Stimulated activated CD4-positive, alpha-beta T cell treated with anti-CD3 and anti-CD28 coated beads, TNF-alpha, amount 100 ng/mL, for 4 hours (primary cell): Measurements from ENCODE around the gene GDF11.
"Not testable (repeated sequence)": the region's sequence is repeated elsewhere in the genome, so short reads cannot be mapped to it uniquely, and the experiment has no call there.

Experiments
- DNase-seq, 3 experiments: peaks; one replicate each; pipeline ENCODE4 v3.0.0-alpha.2; 2020; ENCODE audit warnings: low read depth in 3 of 3

The GDF11 gene

DNA sequence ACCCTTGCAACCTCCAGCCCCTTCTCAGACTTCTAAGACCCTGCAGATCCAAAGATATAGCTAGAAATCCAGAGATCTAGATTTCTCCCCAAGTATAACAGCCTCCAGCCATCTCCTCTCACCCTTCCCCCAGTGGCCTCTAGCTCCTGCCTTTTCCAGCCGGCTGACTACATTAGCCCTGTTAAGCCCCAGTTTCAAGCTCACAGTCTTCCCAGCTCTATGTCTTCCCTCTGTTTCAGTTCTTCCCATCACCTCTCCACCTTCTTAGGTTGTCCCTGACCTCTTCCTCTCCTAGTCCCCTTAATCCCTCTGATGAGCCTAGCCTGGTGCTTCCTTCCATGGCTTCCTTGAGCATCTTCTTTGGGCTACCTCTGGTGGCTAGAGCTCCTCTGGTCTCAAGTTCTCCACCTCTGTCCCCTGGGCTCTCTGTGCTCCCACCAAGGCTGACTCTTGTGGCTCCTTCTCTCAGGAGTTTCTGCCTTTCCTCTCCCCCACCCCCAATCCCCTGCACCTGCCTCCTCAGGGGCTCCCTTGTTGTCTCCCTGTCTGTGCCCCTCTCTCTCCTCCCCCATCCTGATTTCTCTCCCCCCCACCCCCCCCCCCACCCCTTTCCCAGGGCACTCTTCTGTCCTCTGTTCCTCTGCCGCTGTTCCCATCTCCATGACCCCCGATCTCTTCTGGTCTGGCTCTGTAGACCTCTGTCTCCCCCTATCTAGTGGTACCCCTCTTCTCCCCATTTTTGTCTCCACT lies 816 bp upstream of the GDF11 start:
- no peak for DNase-seq

DNA sequence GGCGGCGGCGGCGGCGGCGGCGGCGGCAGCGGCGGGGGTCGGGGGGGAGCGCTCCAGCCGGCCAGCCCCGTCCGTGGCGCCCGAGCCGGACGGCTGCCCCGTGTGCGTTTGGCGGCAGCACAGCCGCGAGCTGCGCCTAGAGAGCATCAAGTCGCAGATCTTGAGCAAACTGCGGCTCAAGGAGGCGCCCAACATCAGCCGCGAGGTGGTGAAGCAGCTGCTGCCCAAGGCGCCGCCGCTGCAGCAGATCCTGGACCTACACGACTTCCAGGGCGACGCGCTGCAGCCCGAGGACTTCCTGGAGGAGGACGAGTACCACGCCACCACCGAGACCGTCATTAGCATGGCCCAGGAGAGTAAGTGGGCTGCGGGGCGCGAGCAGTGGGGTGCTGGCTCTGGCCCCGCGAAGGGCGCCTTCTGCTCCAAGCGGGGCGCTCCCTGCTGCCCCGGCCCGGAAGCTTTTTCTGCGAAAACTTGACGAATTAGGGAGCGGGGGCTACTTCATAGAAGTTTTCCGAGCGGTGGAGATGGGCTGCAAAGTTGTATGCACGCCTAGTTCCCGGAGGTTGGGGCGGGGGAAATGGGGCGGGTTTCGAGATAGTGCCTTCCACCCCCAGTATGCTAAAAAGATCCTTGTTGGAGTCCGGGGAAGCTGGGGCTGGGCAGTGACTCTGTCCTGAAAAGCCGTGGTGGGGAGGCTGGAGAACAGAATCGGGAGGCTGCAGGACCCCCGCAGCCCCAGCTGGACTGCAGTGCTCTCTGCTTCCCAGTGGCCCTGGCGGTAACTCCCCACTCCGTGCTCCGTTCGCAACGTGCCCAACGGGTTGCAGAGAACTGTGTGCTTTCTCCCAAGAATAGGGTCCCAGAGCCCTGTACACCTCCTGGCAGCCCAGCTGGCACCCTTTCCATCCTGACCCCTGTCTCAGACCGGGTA lies 751 bp downstream of the GDF11 start:
- DNase-seq, result peak in 1 of 3 experiments; percentile 23

- DNase-seq, result no peak
Measured at GRCh38 chr12:55744340-55745030, 1.6 kb downstream of the GDF11 start.

GRCh38 chr12:55745361-55746173 lies 2.6 kb downstream of the GDF11 start:
- DNase-seq, result no peak

DNA sequence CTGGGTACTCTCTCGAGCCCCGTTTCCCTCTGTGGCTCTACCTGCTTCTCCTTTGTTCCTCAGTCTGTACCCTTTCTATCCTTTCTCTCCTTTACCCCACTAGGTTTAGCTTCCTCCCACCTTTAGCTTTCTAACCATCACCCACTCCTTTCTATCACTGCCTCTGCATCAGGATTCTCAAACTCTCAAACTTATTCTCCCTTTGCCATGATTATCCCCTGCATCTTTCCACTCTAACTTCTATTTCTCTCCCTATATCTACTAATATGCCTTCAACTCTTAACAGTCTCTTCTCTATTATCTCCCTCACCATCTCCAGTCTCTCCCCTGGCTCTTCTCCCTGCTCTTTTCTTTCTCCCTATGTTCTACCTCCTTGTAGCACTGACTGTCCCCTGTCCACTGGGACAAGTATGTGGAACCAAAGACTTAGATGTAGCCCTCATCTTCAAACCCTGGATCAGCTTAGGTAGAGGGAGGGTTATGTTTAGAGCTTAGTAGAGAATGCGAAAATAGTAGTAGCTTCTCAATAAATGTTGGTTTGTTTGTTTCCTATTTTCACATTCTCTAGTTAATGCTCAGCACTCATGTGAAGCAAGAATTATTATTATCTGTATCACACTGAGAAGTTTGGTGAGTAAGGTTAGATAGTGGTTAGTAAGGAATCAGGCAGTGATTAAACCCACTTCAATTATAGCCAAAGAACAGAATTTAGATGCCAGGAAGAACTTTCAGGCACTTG lies 3.4 kb downstream of the GDF11 start:
- DNase-seq, result no peak

DNA sequence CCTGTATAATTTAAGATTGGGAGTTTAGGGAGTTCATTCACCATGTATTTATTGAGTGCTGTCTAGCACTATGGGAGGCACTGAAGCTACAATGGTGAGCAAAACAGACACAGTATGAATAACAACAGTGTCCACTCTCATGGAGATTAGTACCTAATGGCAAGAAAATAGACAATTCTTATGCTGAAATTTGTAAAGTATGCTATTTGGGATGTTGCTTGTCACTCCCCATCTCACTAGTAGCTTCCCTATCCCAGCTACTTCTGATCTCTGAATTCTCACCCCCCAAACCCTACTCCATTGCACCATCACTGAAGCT lies 4.0 kb downstream of the GDF11 start:
- DNase-seq, result no peak

DNA sequence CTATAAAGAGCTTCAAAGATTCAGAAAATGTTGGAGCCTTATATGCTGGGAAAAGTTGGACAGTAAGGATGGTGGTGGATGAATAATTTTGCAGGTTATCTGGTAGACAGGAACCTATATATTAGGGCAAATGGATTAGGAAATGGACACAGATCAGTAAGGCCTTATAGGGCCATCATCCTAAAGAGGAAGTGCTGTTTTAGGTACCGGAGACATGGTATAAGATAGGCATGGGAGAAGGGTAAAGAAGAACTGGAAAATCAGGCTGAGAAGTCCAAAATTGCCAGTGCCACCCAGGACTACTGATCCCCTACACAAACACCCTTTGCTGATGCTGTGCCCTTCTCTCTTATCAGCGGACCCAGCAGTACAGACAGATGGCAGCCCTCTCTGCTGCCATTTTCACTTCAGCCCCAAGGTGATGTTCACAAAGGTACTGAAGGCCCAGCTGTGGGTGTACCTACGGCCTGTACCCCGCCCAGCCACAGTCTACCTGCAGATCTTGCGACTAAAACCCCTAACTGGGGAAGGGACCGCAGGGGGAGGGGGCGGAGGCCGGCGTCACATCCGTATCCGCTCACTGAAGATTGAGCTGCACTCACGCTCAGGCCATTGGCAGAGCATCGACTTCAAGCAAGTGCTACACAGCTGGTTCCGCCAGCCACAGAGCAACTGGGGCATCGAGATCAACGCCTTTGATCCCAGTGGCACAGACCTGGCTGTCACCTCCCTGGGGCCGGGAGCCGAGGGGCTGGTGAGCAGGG lies 5.5 kb downstream of the GDF11 start:
- no peak for DNase-seq

DNA sequence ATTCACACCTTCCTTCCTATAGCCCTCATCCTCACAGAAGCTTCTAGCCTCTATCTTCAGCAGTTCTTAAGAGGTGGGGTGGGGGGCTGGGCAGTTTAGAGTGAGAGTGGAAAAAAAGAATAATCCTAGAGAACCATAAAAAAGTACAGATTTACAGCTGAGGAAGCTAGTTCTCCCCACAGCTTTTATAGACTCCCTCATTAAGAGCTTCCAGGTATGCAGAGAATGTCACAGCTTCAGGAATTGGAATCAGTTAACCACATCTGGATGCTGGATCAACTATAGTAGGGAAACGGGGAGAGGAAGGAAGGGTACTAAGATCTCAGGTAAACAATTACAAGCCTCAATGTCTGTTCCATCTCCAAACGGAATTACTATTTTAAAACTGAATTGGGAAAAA lies 12.3 kb downstream of the GDF11 start:
- DNase-seq, result no peak

- DNase-seq, result no peak
Measured at GRCh38 chr12:55757701-55758100, 14.8 kb downstream of the GDF11 start.

GRCh38 chr12:55758575-55758974 lies 15.7 kb downstream of the GDF11 start:
- DNase-seq, result not testable (repeated sequence)

DNA sequence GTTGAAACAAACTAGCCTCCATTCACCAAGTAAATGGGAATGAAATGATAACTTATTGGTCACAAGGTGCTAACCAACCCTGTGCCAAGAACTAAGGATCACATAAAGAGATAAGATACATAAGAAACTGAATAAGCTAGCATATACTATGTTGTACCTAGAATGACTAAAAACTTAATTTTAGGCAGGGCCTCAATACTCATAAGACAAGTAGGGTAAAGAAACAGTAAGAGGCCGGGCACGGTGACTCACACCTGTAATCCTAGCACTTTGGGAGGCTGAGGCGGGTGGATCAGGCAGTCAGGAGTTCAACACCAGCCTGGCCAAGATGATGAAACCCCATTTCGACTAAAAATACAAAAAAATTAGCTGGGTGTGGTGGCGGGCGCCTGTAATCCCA lies 17.7 kb downstream of the GDF11 start:
- no peak for DNase-seq

- no peak for DNase-seq
Measured at GRCh38 chr12:55762646-55763045, 19.7 kb downstream of the GDF11 start.

- no peak for DNase-seq
Measured at GRCh38 chr12:55765736-55766290, 22.9 kb downstream of the GDF11 start.

GRCh38 chr12:55767156-55767555 lies 24.2 kb downstream of the GDF11 start:
- DNase-seq, result no peak

DNA sequence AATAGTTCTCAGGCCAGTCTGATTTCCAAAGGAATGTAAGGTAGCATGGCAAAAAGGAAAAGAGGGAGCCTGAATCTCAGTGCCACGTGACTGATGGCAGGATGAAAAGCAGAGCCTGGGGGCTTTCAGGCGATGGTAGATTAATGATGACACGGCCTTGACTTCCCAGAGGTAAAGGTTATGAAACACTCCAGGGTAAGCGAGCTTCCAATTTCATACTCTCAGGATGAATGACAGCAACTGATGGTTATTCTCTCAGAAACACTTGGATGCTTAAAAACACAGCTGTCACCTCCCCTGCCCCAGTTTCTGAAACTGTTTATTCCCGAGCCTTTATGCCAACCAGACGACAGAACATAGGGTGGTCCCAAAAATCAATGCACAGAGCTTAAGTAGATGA lies 28.8 kb downstream of the GDF11 start:
- DNase-seq, result no peak

DNA sequence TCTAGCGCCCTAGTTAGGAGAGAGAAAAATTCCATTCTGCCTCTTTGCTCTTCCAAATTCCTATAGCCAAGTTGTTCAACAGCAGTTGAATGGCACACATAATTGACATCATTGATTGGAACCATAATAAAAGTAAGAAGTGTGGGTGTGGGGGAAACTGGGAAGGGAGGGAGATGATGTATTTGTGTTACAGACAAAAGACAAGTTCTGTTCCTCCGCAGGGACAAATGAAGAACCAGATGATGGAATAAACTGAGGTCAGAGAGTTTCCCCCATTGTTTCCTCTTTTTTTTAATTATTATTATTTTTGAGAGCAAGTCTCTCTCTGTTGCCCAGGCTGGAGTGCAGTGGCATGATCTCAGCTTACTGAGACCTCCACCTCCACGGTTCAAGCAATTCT lies 34.9 kb downstream of the GDF11 start:
- DNase-seq, result no peak

DNA sequence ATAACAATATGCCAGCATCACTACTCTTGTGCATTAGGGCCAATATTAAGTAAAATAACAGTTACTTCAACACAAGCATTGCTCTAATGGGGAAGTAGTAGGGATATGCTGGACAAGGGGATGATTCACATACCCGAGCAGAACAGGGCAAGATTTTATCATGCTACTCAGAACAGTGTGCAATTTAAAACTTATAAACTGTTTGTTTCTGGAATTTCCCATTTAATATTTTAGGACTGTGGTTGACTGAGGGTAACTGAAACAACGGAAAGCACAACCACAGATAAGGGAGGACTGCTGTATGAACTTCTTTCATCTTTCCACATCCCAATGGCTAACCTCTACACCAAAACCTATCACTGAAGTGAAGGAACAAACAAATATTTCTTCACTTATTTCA lies 37.8 kb downstream of the GDF11 start:
- no peak for DNase-seq

DNA sequence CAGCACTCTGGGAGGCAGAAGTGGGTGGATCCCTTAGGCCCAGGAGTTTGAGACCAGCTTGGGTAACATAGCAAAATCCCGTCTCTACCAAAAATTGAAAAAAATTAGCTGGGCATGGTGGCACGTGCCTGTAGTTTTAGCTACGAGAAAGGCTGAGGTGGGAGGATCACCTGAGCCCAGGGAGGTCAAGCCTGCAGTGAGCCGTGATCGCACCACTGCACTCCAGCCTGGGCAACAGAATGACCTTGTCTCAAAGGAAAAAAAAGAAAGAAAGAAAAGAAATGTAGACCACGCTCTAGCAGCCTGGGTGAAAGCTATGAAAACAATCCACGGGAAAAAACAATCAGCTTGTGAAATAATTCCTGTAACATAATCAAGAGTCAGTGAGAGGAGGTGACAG lies 45.6 kb downstream of the GDF11 start:
- no peak for DNase-seq

DNA sequence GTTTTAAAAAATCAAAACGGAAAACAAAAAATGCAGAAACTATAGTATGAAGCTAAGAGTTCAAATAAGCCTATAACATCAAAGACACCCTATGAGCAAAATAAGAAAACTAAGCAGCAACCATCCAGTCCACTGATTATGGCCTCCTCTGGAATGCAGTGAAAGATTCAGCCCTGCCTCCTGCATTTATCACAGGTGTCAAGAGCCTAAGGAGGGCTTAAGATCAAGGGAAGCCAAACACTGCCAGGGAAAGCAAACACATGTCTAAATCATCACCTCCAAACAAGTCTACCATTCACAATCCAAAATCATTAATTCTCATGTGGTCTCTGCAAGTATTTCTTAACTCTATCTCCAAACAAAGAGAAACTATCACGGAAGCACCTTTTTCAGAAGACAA lies 46.2 kb downstream of the GDF11 start:
- no peak for DNase-seq

GRCh38 chr12:55789893-55790292 lies 47.0 kb downstream of the GDF11 start:
- DNase-seq, result no peak
